Esophagus (tissue), 2 donors: ENCODE measurements around the gene MORN5. TPM values are rescaled to one million over a fixed set of nuclear protein-coding genes. Genes with fewer than 3 reads are reported as not detected.

ENCODE experiments used
- H3K27ac ChIP-seq, 2 donors: one replicate each; pipeline ENCODE4 v1.5.1; 2013; ENCODE audit warnings: low read depth in 2 of 2, mild to moderate bottlenecking in 2 of 2, inconsistent platforms in 1 of 2, low read length in 1 of 2, moderate library complexity in 1 of 2
- H3K27me3 ChIP-seq, 2 donors: one replicate each; pipeline ENCODE4 v1.6.1; 2013; ENCODE audit warnings: low read length in 2 of 2, control low read depth in 1 of 2, mild to moderate bottlenecking in 1 of 2; ENCODE audit not compliant: insufficient read depth in 2 of 2, control insufficient read depth in 1 of 2
- H3K36me3 ChIP-seq, 2 donors: one replicate each; pipeline ENCODE4 v1.6.1; 2013; ENCODE audit warnings: low read length in 1 of 2; ENCODE audit not compliant: control insufficient read depth in 2 of 2, insufficient read depth in 2 of 2
- H3K4me1 ChIP-seq, 2 donors: one replicate each; pipeline ENCODE4 v1.6.1; 2013; ENCODE audit warnings: low read length in 1 of 2; ENCODE audit not compliant: control insufficient read depth in 2 of 2, insufficient read depth in 2 of 2
- H3K4me3 ChIP-seq, 2 donors: one replicate each; pipeline ENCODE4 v1.5.1; 2013; ENCODE audit warnings: low read length in 2 of 2, mild to moderate bottlenecking in 2 of 2, low read depth in 1 of 2, moderate library complexity in 1 of 2
- H3K9me3 ChIP-seq, 2 donors: one replicate each; pipeline ENCODE4 v1.6.1; 2013; ENCODE audit warnings: mild to moderate bottlenecking in 2 of 2, low read depth in 1 of 2, low read length in 1 of 2, moderate library complexity in 1 of 2; ENCODE audit not compliant: control insufficient read depth in 2 of 2, insufficient read depth in 1 of 2
- WGBS, 2 donors: extraction: QIAGEN DNeasy Blood & Tissue Kit; methylation state at CpG; one replicate each; pipeline ENCODE4 v1.1.7; 2013; 5-methylcytosine and 5-hydroxymethylcytosine counted together
- polyA plus RNA-seq, 2 donors: library from polyadenylated mRNA; stranded (reverse); fragments of 200-250 nt; gene quantifications; one replicate each; pipeline ENCODE4 v1.2.3, GENCODE V29; 2013
- donor health status: healthy with polysubstance abuse.
- donor health status: Bipolar disorder and iron deficiency.

The MORN5 gene
- polyA plus RNA-seq, 2 donors = 0.69 to 2.3 TPM

GRCh38 chr9:122159925-122160246 lies 178 bp downstream of the MORN5 start:
- Histone ChIP-seq H3K9me3 (no peaks in the 10 kb centered on the region), H3K4me1 (peaks cover 0 to 2% of the 10 kb centered on the region in 2 donors), H3K36me3 (no peaks in the 10 kb centered on the region), H3K27ac (no peak overlapping the region), H3K4me3 (peak overlapping the region; percentile 94 to 99), H3K27me3 (no peaks in the 10 kb centered on the region)
- WGBS, 2 donors = 22 to 26% methylated on average over 6 of the region's 6 CpGs

GRCh38 chr9:122162415-122162814 lies 2.7 kb downstream of the MORN5 start:
- no peaks in the 10 kb centered on the region for H3K27me3 ChIP-seq
- H3K9me3 ChIP-seq = no peaks in the 10 kb centered on the region
- no peaks in the 10 kb centered on the region for H3K36me3 ChIP-seq
- no peak overlapping the region for H3K27ac ChIP-seq
- H3K4me3 ChIP-seq = no peak overlapping the region
- H3K4me1 ChIP-seq = peaks cover 0 to 2% of the 10 kb centered on the region in 2 donors

GRCh38 chr9:122164286-122164685 lies 4.6 kb downstream of the MORN5 start:
- no peak overlapping the region for H3K27ac ChIP-seq
- H3K4me1 ChIP-seq = no peaks in the 10 kb centered on the region
- no peak overlapping the region for H3K4me3 ChIP-seq
- WGBS, 2 donors = 27 to 33% methylated on average over 2 of the region's 2 CpGs
- H3K9me3 ChIP-seq = no peaks in the 10 kb centered on the region
- H3K36me3 ChIP-seq = no peaks in the 10 kb centered on the region
- H3K27me3 ChIP-seq = no peaks in the 10 kb centered on the region

GRCh38 chr9:122168356-122168755 lies 8.6 kb downstream of the MORN5 start:
- no peak overlapping the region for H3K4me3 ChIP-seq
- no peak overlapping the region for H3K27ac ChIP-seq
- no peaks in the 10 kb centered on the region for H3K27me3 ChIP-seq
- WGBS, 2 donors = 62 to 63% methylated on average over 3 of the region's 3 CpGs
- no peaks in the 10 kb centered on the region for H3K36me3 ChIP-seq
- no peaks in the 10 kb centered on the region for H3K9me3 ChIP-seq
- H3K4me1 ChIP-seq = no peaks in the 10 kb centered on the region

- H3K27me3 ChIP-seq = no peaks in the 10 kb centered on the region
- no peak overlapping the region for H3K4me3 ChIP-seq
- no peaks in the 10 kb centered on the region for H3K36me3 ChIP-seq
- no peak overlapping the region for H3K27ac ChIP-seq
- H3K9me3 ChIP-seq = no peaks in the 10 kb centered on the region
- 84 to 89% methylated on average over 7 of the region's 7 CpGs for WGBS, 2 donors
- no peaks in the 10 kb centered on the region for H3K4me1 ChIP-seq
Measured at GRCh38 chr9:122172131-122172530, 12.4 kb downstream of the MORN5 start.

GRCh38 chr9:122173670-122174069 lies 14.0 kb downstream of the MORN5 start:
- no peaks in the 10 kb centered on the region for H3K9me3 ChIP-seq
- 78 to 79% methylated on average over 3 of the region's 3 CpGs for WGBS, 2 donors
- no peaks in the 10 kb centered on the region for H3K27me3 ChIP-seq
- H3K4me3 ChIP-seq = no peak overlapping the region
- H3K4me1 ChIP-seq = no peaks in the 10 kb centered on the region
- no peaks in the 10 kb centered on the region for H3K36me3 ChIP-seq
- no peak overlapping the region for H3K27ac ChIP-seq

GRCh38 chr9:122176916-122177315 lies 17.2 kb downstream of the MORN5 start:
- no peaks in the 10 kb centered on the region for H3K9me3 ChIP-seq
- no peak overlapping the region for H3K4me3 ChIP-seq
- H3K27ac ChIP-seq = no peak overlapping the region
- H3K27me3 ChIP-seq = no peaks in the 10 kb centered on the region
- H3K4me1 ChIP-seq = no peaks in the 10 kb centered on the region
- no peaks in the 10 kb centered on the region for H3K36me3 ChIP-seq
- WGBS, 2 donors = 83 to 86% methylated on average over 2 of the region's 2 CpGs

GRCh38 chr9:122179054-122179689 lies 19.5 kb downstream of the MORN5 start:
- 72 to 83% methylated on average over 5 of the region's 5 CpGs for WGBS, 2 donors
- no peaks in the 10 kb centered on the region for H3K4me1 ChIP-seq
- H3K27ac ChIP-seq = no peak overlapping the region

GRCh38 chr9:122179690-122180074 lies 20.0 kb downstream of the MORN5 start:
- Histone ChIP-seq H3K27ac (no peak overlapping the region), H3K4me1 (no peaks in the 10 kb centered on the region), H3K9me3 (no peaks in the 10 kb centered on the region), H3K4me3 (no peak overlapping the region), H3K36me3 (no peaks in the 10 kb centered on the region), H3K27me3 (no peaks in the 10 kb centered on the region)
- WGBS, 2 donors = 75 to 83% methylated on average over 2 of the region's 2 CpGs

More at GRCh38 chr9:122179054-122179689, 19.5 kb downstream of the MORN5 start:
- Histone ChIP-seq H3K36me3 (no peaks in the 10 kb centered on the region), H3K9me3 (no peaks in the 10 kb centered on the region), H3K4me3 (no peak overlapping the region), H3K27me3 (no peaks in the 10 kb centered on the region)

- Histone ChIP-seq H3K9me3 (no peaks in the 10 kb centered on the region), H3K27me3 (no peaks in the 10 kb centered on the region), H3K36me3 (no peaks in the 10 kb centered on the region), H3K4me1 (no peaks in the 10 kb centered on the region), H3K4me3 (no peak overlapping the region), H3K27ac (no peak overlapping the region)
- WGBS, 2 donors = 43 to 57% methylated on average over 4 of the region's 4 CpGs
Measured at GRCh38 chr9:122180633-122181032, 20.9 kb downstream of the MORN5 start.
